ENCODE measurements around the gene CDK14. TPM values are rescaled to one million over a fixed set of nuclear protein-coding genes. Genes with fewer than 3 reads are reported as not detected.

The CDK14 gene
- total RNA-seq, 1 donor = 41.0 TPM

DNA sequence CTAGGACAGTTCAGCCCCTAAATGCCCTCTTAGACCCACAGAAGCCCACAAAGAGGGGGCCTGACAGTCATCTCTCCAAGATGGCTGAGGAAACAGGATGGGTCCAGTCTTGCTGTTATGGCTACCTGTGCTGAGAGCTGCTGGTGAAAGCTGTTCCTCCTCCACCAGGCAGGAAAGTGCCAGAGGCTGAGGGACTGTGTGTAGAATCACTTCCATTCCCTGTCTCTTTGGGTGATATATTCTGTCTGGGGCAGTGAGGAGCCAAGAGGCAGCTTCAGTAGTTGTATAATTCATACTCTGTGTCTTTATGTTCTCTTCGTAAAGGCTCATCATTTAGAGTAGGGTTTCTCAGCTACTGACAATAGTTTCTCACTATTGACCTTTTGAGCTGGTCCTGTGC, 425.8 kb downstream of the CDK14 start:
- DNase-seq (ENCODE audit: low read depth) = no peak
- H3K4me3 ChIP-seq (ENCODE audit: low read depth, low read length) = no peak overlapping the region
- TF ChIP-seq, protein P1, sequence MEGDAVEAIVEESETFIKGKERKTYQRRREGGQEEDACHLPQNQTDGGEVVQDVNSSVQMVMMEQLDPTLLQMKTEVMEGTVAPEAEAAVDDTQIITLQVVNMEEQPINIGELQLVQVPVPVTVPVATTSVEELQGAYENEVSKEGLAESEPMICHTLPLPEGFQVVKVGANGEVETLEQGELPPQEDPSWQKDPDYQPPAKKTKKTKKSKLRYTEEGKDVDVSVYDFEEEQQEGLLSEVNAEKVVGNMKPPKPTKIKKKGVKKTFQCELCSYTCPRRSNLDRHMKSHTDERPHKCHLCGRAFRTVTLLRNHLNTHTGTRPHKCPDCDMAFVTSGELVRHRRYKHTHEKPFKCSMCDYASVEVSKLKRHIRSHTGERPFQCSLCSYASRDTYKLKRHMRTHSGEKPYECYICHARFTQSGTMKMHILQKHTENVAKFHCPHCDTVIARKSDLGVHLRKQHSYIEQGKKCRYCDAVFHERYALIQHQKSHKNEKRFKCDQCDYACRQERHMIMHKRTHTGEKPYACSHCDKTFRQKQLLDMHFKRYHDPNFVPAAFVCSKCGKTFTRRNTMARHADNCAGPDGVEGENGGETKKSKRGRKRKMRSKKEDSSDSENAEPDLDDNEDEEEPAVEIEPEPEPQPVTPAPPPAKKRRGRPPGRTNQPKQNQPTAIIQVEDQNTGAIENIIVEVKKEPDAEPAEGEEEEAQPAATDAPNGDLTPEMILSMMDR (IDR thresholded peaks at IDR 0.05; ENCODE audit: insufficient read depth, low read depth, low read length) = no peak

DNA sequence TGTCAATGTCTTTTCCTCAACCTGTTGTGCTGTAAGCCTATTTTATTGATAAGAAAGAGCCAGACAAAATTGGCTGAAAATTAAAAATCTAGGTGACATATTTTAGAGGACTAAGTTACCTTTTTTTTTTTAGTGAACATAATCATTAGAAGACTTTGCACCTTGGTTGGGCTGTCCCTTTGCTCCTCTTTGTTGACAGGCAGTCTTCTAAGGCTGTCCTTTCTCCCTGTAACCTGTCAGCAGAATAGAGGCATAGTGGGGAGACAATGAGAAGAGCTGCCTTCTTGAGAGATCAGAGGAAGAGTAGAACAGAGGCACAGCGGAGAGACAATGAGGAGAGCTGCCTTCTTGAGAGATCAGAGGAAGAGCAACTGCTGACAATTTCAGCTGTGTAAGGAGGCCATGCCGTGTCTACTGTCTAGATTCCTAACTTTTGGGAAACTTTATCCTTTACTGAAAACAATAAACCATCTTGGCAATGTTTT, 429.8 kb downstream of the CDK14 start:
- no peak overlapping the region for H3K4me3 ChIP-seq (ENCODE audit: low read depth, low read length)
- DNase-seq (ENCODE audit: low read depth) = peak; percentile 4
- TF ChIP-seq, protein P1 (IDR thresholded peaks at IDR 0.05; ENCODE audit: insufficient read depth, low read depth, low read length) = no peak

DNA sequence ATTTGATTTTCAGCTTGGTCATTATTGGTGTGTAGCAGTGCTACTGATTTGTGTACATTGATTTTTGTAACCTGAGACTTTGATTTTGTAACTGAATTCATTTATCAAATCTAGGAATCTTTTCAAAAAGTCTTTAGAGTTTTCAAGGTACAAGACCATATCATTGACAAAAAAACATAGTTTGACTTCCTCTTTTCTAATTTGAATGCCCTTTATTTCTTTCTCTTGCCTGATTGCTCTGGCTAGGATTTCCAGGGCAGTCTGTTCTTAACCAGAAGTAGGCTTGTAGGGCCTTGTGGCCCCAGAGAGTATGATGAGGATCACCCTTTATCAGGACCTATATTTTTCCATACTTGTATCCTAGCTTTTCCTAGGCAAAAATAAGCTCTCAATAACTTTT, 433.6 kb downstream of the CDK14 start:
- H3K4me3 ChIP-seq (ENCODE audit: low read depth, low read length) = no peak overlapping the region
- TF ChIP-seq, protein P1 (IDR thresholded peaks at IDR 0.05; ENCODE audit: insufficient read depth, low read depth, low read length) = no peak
- no peak for DNase-seq (ENCODE audit: low read depth)

DNA sequence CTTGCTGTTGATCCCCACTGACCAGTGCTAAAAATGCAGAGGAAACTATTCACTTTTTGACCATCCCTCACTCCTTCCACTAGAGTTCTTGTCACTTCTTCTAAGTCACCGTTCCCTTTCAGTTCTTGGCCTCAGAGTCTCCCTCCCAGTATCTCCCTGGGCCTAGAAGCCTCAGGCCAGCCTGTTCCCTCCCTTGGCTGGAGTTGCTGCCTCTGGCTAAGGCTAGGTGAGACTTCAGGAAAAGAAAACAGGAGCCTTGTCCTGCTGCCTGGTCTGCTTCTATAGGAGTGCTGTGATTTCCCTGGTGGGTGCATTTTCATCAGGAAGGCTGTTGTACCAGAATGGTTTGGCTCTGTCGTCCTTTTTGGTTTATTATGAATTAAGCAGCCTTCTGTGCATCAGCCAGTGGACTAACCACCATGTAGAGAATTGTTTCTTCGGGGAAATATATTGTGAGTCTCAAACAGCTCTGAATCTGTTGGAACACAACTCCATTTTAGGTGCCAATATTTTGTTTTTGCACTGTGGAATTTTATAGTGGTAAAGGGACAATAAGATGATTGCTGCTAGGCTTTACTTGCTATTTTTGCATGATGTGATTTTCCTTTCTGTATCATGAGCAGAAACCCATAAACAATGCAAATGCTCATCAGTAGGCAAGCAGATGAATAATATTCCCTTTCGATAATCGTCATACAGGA, 434.7 kb downstream of the CDK14 start:
- H3K4me3 ChIP-seq (ENCODE audit: low read depth, low read length) = no peak overlapping the region
- TF ChIP-seq, protein P1 (IDR thresholded peaks at IDR 0.05; ENCODE audit: insufficient read depth, low read depth, low read length) = no peak
- no peak for DNase-seq (ENCODE audit: low read depth)

DNA sequence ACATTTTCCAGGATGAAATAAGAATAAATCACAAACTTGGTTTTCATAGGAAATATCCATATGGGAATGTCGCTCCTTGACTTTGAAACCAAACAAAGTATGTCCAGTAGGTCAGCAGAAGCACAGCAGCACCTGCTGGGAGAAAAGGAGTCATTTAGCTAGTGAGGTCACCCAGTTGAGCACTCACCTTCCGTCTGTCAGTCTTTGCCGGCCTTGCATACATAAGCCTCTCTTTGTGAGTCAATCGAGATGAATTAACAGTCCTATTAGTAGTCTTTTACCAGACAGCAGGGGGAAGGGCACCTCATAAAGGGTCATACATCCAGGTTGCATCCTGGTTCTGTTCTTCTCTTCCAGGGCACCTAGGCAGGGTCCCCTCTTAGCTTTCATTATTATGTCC, 435.6 kb downstream of the CDK14 start:
- TF ChIP-seq, protein P1 (IDR thresholded peaks at IDR 0.05; ENCODE audit: insufficient read depth, low read depth, low read length) = no peak
- no peak overlapping the region for H3K4me3 ChIP-seq (ENCODE audit: low read depth, low read length)
- no peak for DNase-seq (ENCODE audit: low read depth)

DNA sequence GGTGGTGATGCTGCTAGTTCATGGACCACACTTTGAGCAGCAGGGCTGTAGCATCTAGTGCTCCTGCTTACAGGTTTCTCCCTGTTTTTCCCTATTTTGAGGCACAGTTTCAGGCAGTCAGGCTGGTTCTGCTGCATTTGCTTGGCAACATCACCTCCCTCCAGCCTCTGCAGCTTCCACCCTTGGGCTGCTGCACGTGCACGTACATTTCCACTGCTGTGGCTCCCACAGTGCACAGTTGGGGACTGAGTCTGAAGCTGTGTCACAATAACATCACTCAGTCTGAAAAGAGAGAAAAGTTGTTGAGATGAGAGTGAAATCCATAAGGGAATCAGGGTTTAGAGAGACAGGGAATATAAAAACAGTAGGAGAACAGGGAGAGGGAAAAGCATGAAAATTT, 437.5 kb downstream of the CDK14 start:
- no peak overlapping the region for H3K4me3 ChIP-seq (ENCODE audit: low read depth, low read length)
- DNase-seq (ENCODE audit: low read depth) = no peak
- TF ChIP-seq, protein P1 (IDR thresholded peaks at IDR 0.05; ENCODE audit: insufficient read depth, low read depth, low read length) = no peak
